CD14-positive monocyte (primary cell): ENCODE data around the gene CARD11. TPM values are rescaled to one million over a fixed set of nuclear protein-coding genes. Genes with fewer than 3 reads are reported as not detected.

ENCODE experiments used
- DNase-seq, 3 donors: peaks; one replicate each; pipeline ENCODE4 v3.0.0-alpha.2; 2011 to 2022
- H2AFZ ChIP-seq: 2 replicates; pipeline ENCODE4 v1.6.0; 2012; ENCODE audit warnings: mild to moderate bottlenecking, low read depth, low read length, inconsistent platforms; ENCODE audit not compliant: insufficient read depth, poor library complexity, severe bottlenecking
- H3K27ac ChIP-seq, 2 donors: 1 replicate in 1 of 2; 2 replicates in 1 of 2; pipeline ENCODE4 v1.5.1; 2012 to 2013; ENCODE audit warnings: low read length in 2 of 2, control low read depth in 1 of 2, inconsistent platforms in 1 of 2, low read depth in 1 of 2, mild to moderate bottlenecking in 1 of 2
- H3K27me3 ChIP-seq, 2 donors: one replicate each; pipeline versions ENCODE4 v1.6.0 to v1.6.1; 2011 to 2013; ENCODE audit warnings: low read length in 2 of 2; ENCODE audit not compliant: control insufficient read depth in 2 of 2, insufficient read depth in 2 of 2
- H3K36me3 ChIP-seq, 2 donors: replicated peaks in 1 of 2; 1 replicate in 1 of 2; 2 replicates in 1 of 2; pipeline versions ENCODE4 v1.5.1 to v1.6.1; 2012 to 2013; ENCODE audit warnings: low read length in 2 of 2, control low read depth in 1 of 2, inconsistent platforms in 1 of 2, mild to moderate bottlenecking in 1 of 2; ENCODE audit not compliant: insufficient read depth in 2 of 2, control insufficient read depth in 1 of 2
- H3K4me1 ChIP-seq, 2 donors: 1 replicate in 1 of 2; 2 replicates in 1 of 2; pipeline versions ENCODE4 v1.5.1 to v1.6.1; 2012 to 2013; ENCODE audit warnings: low read length in 2 of 2, control low read depth in 1 of 2, inconsistent platforms in 1 of 2, mild to moderate bottlenecking in 1 of 2, moderate library complexity in 1 of 2; ENCODE audit not compliant: insufficient read depth in 2 of 2, control insufficient read depth in 1 of 2
- H3K4me2 ChIP-seq: replicated peaks from 2 replicates; pipeline ENCODE3; 2012; ENCODE audit warnings: low read length, moderate library complexity, mild to moderate bottlenecking; ENCODE audit not compliant: poor library complexity, severe bottlenecking; ENCODE audit errors: extremely low read depth
- H3K4me3 ChIP-seq, 3 experiments: fragments of 200-600 bp in 1 of 3; sonication (generic) in 1 of 3; replicated peaks in 1 of 3; 1 replicate in 2 of 3; 2 replicates in 1 of 3; pipeline ENCODE4 v1.5.1; 2011 to 2013; ENCODE audit warnings: low read length in 3 of 3, mild to moderate bottlenecking in 3 of 3, control low read depth in 2 of 3, low read depth in 2 of 3, inconsistent platforms in 1 of 3, moderate library complexity in 1 of 3
- H3K79me2 ChIP-seq: 2 replicates; pipeline ENCODE4 v1.6.0; 2012; ENCODE audit warnings: mild to moderate bottlenecking, control low read depth, inconsistent platforms, low read length, moderate library complexity; ENCODE audit not compliant: insufficient read depth
- H3K9ac ChIP-seq: 2 replicates; pipeline ENCODE4 v1.6.0; 2017; ENCODE audit warnings: low read length, mild to moderate bottlenecking; ENCODE audit not compliant: insufficient read depth, poor library complexity, severe bottlenecking
- H3K9me3 ChIP-seq, 2 donors: replicated peaks in 1 of 2; 1 replicate in 1 of 2; 2 replicates in 1 of 2; pipeline versions ENCODE4 v1.5.1 to v1.6.1; 2012 to 2013; ENCODE audit warnings: low read length in 2 of 2, control low read depth in 1 of 2; ENCODE audit not compliant: control insufficient read depth in 1 of 2, insufficient read depth in 1 of 2
- H4K20me1 ChIP-seq: 2 replicates; pipeline ENCODE4 v1.6.0; 2012; ENCODE audit warnings: mild to moderate bottlenecking, low read length, control low read depth, moderate library complexity; ENCODE audit not compliant: insufficient read depth
- H3K27ac Mint-ChIP-seq, 7 donors: one replicate each; pipeline ENCODE4 v1.8.0; 2020; ENCODE audit warnings: mild to moderate bottlenecking in 7 of 7, mixed read lengths in 7 of 7, moderate library complexity in 6 of 7, inconsistent platforms in 2 of 7
- H3K27me3 Mint-ChIP-seq, 3 donors: one replicate each; pipeline ENCODE4 v1.8.0; 2021 to 2022; ENCODE audit warnings: low read depth in 3 of 3, mild to moderate bottlenecking in 3 of 3, mixed read lengths in 3 of 3, moderate library complexity in 3 of 3, inconsistent platforms in 1 of 3
- H3K36me3 Mint-ChIP-seq, 2 donors: one replicate each; pipeline ENCODE4 v1.8.0; 2020; ENCODE audit warnings: mixed read lengths in 2 of 2, inconsistent platforms in 1 of 2, mild to moderate bottlenecking in 1 of 2
- H3K4me1 Mint-ChIP-seq: one replicate; pipeline ENCODE4 v1.8.0; 2020; ENCODE audit warnings: mild to moderate bottlenecking, mixed read lengths
- H3K4me3 Mint-ChIP-seq, 2 donors: one replicate each; pipeline ENCODE4 v1.8.0; 2020; ENCODE audit warnings: mild to moderate bottlenecking in 2 of 2, mixed read lengths in 2 of 2, moderate library complexity in 1 of 2
- H3K9me3 Mint-ChIP-seq, 7 donors: one replicate each; pipeline ENCODE4 v1.8.0; 2020 to 2022; ENCODE audit warnings: mixed read lengths in 7 of 7, mild to moderate bottlenecking in 6 of 7, moderate library complexity in 6 of 7, inconsistent platforms in 2 of 7
- CTCF ChIP-seq: fragments of 200-600 bp; IDR thresholded peaks from one replicate; pipeline ENCODE4 v1.8.0; 2022; ENCODE audit warnings: antibody characterized with exemption, mild to moderate bottlenecking
- WGBS: methylation state at CpG from one replicate; pipeline ENCODE4 v1.1.5; 2013; ENCODE audit warnings: missing lambda C conversion rate; ENCODE audit not compliant: insufficient coverage; 5-methylcytosine and 5-hydroxymethylcytosine counted together
- intact Hi-C, 2 donors: fragments of 100-400 bp; cut with micrococcal nuclease; formaldehyde crosslinking; loops; one replicate each; pipeline versions ENCODE4 v1.15.0 to v1.15.1; 2023
- polyA plus RNA-seq, 3 donors: library from polyadenylated mRNA; depleted of rRNA in 1 of 3; unstranded in 2 of 3; stranded (reverse) in 1 of 3; fragments of 300-500 nt in 2 of 3; fragments of >200 nt in 1 of 3; fragmentation: Illumina TruSeq in 2 of 3; gene quantifications; 1 replicate in 2 of 3; 2 replicates in 1 of 3; pipeline ENCODE4 v1.2.3, GENCODE V29; 2012 to 2021

CARD11 gene
- polyA plus RNA-seq, 3 donors = 0.04 to 0.17 TPM; not detected in 1

GRCh38 chr7:2927592-2927991 lies 116.1 kb downstream of the CARD11 start:
- Histone ChIP-seq H3K27me3 (no peaks in the 10 kb centered on the region), H3K27ac (no peak overlapping the region), H2AFZ (no peak overlapping the region), H4K20me1 (no peaks in the 10 kb centered on the region), H3K4me1 (no peaks in the 10 kb centered on the region), H3K79me2 (no peaks in the 10 kb centered on the region), H3K4me3 (no peak overlapping the region), H3K4me2 (no peak overlapping the region), H3K36me3 (no peaks in the 10 kb centered on the region), H3K9me3 (no peaks in the 10 kb centered on the region), H3K9ac (no peak overlapping the region)
- intact Hi-C loops = no loop called here
- no peak overlapping the region for H3K4me3 Mint-ChIP-seq
- peak overlapping the region in 1 of 7 donors; percentile 19 for H3K27ac Mint-ChIP-seq
- H3K36me3 Mint-ChIP-seq = no peaks in the 10 kb centered on the region
- TF ChIP-seq CTCF = no peak
- no peak for DNase-seq
- peaks cover 0 to 3% (median 0%) of the 10 kb centered on the region in 7 donors for H3K9me3 Mint-ChIP-seq
- WGBS = 96% methylated on average over 7 of the region's 7 CpGs
- peaks cover 1 to 3% (median 1%) of the 10 kb centered on the region in 3 donors for H3K27me3 Mint-ChIP-seq
- no peaks in the 10 kb centered on the region for H3K4me1 Mint-ChIP-seq

- H3K4me3 Mint-ChIP-seq = no peak overlapping the region
- no peak for DNase-seq
- Histone ChIP-seq H3K9ac (no peak overlapping the region), H3K36me3 (no peaks in the 10 kb centered on the region), H3K4me2 (no peak overlapping the region), H3K79me2 (no peaks in the 10 kb centered on the region), H3K4me1 (no peaks in the 10 kb centered on the region), H3K9me3 (no peaks in the 10 kb centered on the region), H2AFZ (no peak overlapping the region), H3K27me3 (no peaks in the 10 kb centered on the region), H3K27ac (no peak overlapping the region), H4K20me1 (no peaks in the 10 kb centered on the region), H3K4me3 (no peak overlapping the region)
- intact Hi-C loops = no loop called here
- H3K36me3 Mint-ChIP-seq = no peaks in the 10 kb centered on the region
- H3K4me1 Mint-ChIP-seq = no peaks in the 10 kb centered on the region
- 94% methylated on average over 3 of the region's 8 CpGs for WGBS
- H3K9me3 Mint-ChIP-seq = peaks cover 0 to 3% (median 0%) of the 10 kb centered on the region in 7 donors
- no peak for TF ChIP-seq CTCF
- H3K27me3 Mint-ChIP-seq = peaks cover 1 to 3% (median 1%) of the 10 kb centered on the region in 3 donors
- peak overlapping the region in 1 of 7 donors; percentile 41 for H3K27ac Mint-ChIP-seq
Observed at GRCh38 chr7:2926896-2927405, 116.7 kb downstream of the CARD11 start.
